ENCODE measurements around the gene PCDHGA1.

PCDHGA1 gene

GRCh38 chr5:141495453-141495811 lies 165.1 kb downstream of the PCDHGA1 start:
- TF ChIP-seq CTCF (IDR thresholded peaks at IDR 0.05; ENCODE audit: borderline replicate concordance, insufficient read depth, low read depth, low read length), result no peak
- no peak overlapping the region for H3K4me3 ChIP-seq (ENCODE audit: low read depth, low read length)

- TF ChIP-seq CTCF (IDR thresholded peaks at IDR 0.05; ENCODE audit: borderline replicate concordance, insufficient read depth, low read depth, low read length), result no peak
These were observed 165.7 kb downstream of the PCDHGA1 start for GRCh38 chr5:141496038-141496437.

GRCh38 chr5:141501761-141502160 lies 171.4 kb downstream of the PCDHGA1 start:
- H3K4me3 ChIP-seq (ENCODE audit: low read depth, low read length), result no peak overlapping the region
- TF ChIP-seq CTCF (IDR thresholded peaks at IDR 0.05; ENCODE audit: borderline replicate concordance, insufficient read depth, low read depth, low read length), result no peak

More at GRCh38 chr5:141496038-141496437, 165.7 kb downstream of the PCDHGA1 start:
- no peak overlapping the region for H3K4me3 ChIP-seq (ENCODE audit: low read depth, low read length)

GRCh38 chr5:141503681-141504080 lies 173.4 kb downstream of the PCDHGA1 start:
- no peak for TF ChIP-seq CTCF (IDR thresholded peaks at IDR 0.05; ENCODE audit: borderline replicate concordance, insufficient read depth, low read depth, low read length)
- no peak overlapping the region for H3K4me3 ChIP-seq (ENCODE audit: low read depth, low read length)

DNA sequence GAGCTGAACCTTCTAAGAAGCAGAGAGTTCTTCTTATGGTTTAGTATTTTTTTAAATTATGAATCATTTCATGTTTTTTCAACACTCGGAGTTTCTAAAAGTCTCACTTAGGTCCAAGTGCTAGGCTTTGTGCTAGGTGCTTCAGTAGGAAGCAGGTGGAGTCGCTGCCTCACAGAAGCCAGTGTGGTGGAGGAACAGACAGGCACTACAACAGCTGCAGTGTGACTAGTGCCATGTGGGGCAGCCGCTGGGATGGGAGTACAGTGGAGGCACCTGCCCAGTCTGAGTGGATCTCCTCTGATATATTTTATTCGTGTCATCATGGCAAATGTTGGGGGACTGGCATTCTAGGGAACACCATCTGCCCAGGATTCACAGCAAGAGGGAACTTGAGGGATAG lies 173.9 kb downstream of the PCDHGA1 start:
- TF ChIP-seq CTCF (IDR thresholded peaks at IDR 0.05; ENCODE audit: borderline replicate concordance, insufficient read depth, low read depth, low read length), result no peak
- H3K4me3 ChIP-seq (ENCODE audit: low read depth, low read length), result no peak overlapping the region

DNA sequence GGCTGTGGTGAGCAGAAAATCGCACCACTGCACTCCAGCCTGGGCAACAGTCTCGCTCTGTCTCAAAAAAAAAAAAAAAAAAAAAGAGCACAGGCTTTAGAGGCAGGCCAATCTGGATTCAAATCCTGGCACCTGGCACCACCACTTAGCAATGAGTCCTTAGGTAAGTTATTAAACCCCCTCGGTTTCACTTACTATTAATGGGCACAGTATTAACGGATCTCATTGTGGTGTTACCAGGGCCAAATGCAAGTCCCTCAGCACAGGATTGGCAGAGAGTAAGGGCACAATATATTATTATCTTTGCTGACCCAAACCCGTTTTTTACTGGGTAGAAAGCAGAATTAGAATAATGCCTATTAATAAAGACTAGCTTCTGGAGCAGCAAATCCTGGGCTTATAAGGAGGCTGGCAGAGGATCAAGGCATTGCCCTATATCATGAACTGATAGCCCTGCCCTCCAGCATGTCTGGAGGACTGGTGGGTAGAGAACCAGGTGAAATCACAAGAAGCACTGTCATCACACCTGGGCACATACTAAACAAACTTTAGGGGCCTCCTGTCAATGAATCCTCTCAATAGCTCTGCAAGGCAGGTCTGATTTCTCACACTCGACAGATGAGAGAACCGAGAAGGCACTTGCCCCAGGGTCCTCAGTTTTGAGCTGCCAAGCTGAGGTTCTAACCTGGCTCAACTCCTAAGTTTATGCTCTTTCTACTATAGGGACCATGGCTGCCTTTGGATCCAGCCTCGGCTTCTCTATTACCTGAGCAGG lies 176.3 kb downstream of the PCDHGA1 start:
- H3K4me3 ChIP-seq (ENCODE audit: low read depth, low read length), result no peak overlapping the region

More for the DNA sequence above, 176.3 kb downstream of the PCDHGA1 start:
- no peak for TF ChIP-seq CTCF (IDR thresholded peaks at IDR 0.05; ENCODE audit: borderline replicate concordance, insufficient read depth, low read depth, low read length)

All from GM12875 (cell line).